ENCODE measurements around the gene RTP3.

- TF ChIP-seq, protein P1, sequence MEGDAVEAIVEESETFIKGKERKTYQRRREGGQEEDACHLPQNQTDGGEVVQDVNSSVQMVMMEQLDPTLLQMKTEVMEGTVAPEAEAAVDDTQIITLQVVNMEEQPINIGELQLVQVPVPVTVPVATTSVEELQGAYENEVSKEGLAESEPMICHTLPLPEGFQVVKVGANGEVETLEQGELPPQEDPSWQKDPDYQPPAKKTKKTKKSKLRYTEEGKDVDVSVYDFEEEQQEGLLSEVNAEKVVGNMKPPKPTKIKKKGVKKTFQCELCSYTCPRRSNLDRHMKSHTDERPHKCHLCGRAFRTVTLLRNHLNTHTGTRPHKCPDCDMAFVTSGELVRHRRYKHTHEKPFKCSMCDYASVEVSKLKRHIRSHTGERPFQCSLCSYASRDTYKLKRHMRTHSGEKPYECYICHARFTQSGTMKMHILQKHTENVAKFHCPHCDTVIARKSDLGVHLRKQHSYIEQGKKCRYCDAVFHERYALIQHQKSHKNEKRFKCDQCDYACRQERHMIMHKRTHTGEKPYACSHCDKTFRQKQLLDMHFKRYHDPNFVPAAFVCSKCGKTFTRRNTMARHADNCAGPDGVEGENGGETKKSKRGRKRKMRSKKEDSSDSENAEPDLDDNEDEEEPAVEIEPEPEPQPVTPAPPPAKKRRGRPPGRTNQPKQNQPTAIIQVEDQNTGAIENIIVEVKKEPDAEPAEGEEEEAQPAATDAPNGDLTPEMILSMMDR (conservative IDR thresholded peaks at IDR 0.05; ENCODE audit: low read depth, low read length), result no peak
- TF ChIP-seq FOS (IDR thresholded peaks at IDR 0.05; ENCODE audit: low read depth, low read length) (no peak), USF2 (IDR thresholded peaks at IDR 0.05; ENCODE audit: low read depth, low read length) (no peak), CHD1 (IDR thresholded peaks at IDR 0.05; ENCODE audit: low read depth, low read length) (no peak), RCOR1 (IDR thresholded peaks at IDR 0.05; ENCODE audit: insufficient replicate concordance, low read length) (no peak), RAD21 (IDR thresholded peaks at IDR 0.05; ENCODE audit: low read length) (no peak), SMC3 (IDR thresholded peaks at IDR 0.05; ENCODE audit: low read depth, low read length) (no peak), POLR2A (IDR thresholded peaks at IDR 0.05; ENCODE audit: low read depth, low read length) (no peak), MXI1 (IDR thresholded peaks at IDR 0.05; ENCODE audit: borderline replicate concordance, low read depth, low read length) (no peak), RFX5 (IDR thresholded peaks at IDR 0.05; ENCODE audit: low read depth, low read length) (no peak), NFE2L2 (IDR thresholded peaks at IDR 0.05; ENCODE audit: low read depth, low read length) (no peak), CEBPB (IDR thresholded peaks at IDR 0.05; ENCODE audit: low read depth, low read length) (no peak)
- TF ChIP-seq, protein P2, sequence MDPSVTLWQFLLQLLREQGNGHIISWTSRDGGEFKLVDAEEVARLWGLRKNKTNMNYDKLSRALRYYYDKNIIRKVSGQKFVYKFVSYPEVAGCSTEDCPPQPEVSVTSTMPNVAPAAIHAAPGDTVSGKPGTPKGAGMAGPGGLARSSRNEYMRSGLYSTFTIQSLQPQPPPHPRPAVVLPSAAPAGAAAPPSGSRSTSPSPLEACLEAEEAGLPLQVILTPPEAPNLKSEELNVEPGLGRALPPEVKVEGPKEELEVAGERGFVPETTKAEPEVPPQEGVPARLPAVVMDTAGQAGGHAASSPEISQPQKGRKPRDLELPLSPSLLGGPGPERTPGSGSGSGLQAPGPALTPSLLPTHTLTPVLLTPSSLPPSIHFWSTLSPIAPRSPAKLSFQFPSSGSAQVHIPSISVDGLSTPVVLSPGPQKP (IDR thresholded peaks at IDR 0.05; ENCODE audit: borderline replicate concordance, low read depth, low read length), result no peak
Observed at GRCh38 chr3:46539443-46540005, 41.7 kb downstream of the RTP3 start.

Data from IMR-90 (cell line).